Retinal pigment epithelial cell (primary cell): Measurements from ENCODE around the gene HEXIM2.

Experiments used
- DNase-seq: peaks from one replicate; pipeline ENCODE4 v3.0.0-alpha.2; 2010; ENCODE audit warnings: low read depth
- H3K4me3 ChIP-seq: 2 replicates; pipeline ENCODE4 v1.5.1; 2011; ENCODE audit warnings: mild to moderate bottlenecking, low read length, control low read depth, moderate library complexity
- TF ChIP-seq, protein P1 (sequence below): conservative IDR thresholded peaks from 2 replicates; pipeline ENCODE4 v1.5.1; 2011; ENCODE audit warnings: low read depth, low read length, control low read depth, inconsistent platforms

The HEXIM2 gene

DNA sequence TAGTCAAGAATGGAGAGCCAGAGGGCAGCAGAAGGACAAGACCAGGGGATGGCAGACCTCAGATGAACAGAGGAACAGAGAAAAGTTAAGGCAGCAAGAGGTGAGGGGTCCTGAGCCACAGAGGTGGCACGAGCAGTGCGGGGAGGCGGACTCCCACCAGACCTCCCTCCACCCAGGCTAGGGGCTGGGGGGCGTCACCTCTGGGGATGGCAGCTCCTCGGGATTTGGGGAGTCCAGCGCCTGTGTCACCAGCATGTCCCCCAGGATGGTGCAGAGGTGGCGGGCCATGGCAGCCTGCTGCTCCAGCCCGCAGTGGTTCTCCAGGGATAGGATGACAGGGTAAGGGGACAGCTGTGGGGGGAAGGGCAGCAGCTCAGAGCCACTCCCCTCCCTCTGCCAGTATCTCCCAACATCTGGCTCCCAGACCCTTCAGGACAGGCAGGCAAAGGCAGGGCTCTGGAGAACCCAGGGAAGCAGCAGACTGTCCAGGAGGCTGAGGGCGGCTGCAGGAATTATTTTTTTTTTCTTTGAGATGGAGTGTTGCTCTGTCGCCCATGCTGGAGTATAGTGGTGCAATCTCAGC lies 45.1 kb upstream of the HEXIM2 start:
- DNase-seq: no peak
- no peak overlapping the region for H3K4me3 ChIP-seq
- TF ChIP-seq, protein P1, sequence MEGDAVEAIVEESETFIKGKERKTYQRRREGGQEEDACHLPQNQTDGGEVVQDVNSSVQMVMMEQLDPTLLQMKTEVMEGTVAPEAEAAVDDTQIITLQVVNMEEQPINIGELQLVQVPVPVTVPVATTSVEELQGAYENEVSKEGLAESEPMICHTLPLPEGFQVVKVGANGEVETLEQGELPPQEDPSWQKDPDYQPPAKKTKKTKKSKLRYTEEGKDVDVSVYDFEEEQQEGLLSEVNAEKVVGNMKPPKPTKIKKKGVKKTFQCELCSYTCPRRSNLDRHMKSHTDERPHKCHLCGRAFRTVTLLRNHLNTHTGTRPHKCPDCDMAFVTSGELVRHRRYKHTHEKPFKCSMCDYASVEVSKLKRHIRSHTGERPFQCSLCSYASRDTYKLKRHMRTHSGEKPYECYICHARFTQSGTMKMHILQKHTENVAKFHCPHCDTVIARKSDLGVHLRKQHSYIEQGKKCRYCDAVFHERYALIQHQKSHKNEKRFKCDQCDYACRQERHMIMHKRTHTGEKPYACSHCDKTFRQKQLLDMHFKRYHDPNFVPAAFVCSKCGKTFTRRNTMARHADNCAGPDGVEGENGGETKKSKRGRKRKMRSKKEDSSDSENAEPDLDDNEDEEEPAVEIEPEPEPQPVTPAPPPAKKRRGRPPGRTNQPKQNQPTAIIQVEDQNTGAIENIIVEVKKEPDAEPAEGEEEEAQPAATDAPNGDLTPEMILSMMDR: no peak

DNA sequence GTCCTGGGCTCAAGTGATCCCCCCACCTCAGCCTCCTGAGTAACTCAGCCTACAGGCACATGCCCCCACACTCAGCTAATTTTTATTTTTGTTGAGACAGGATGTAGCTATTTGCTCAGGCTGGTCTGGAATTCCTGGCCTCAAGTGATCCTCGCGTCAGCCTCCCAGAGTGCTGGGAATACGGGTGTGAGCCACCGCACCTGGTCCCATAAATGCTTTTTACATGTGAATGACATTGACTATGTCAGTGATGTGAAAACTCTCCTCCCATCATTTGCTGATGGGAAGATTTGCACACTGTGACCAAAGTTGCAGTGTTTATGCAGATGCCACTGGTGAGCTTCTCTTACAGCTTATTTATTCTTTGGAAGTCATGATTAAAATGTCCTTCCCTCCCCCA lies 44.3 kb upstream of the HEXIM2 start:
- H3K4me3 ChIP-seq: no peak overlapping the region
- TF ChIP-seq, protein P1: no peak
- DNase-seq: no peak

DNA sequence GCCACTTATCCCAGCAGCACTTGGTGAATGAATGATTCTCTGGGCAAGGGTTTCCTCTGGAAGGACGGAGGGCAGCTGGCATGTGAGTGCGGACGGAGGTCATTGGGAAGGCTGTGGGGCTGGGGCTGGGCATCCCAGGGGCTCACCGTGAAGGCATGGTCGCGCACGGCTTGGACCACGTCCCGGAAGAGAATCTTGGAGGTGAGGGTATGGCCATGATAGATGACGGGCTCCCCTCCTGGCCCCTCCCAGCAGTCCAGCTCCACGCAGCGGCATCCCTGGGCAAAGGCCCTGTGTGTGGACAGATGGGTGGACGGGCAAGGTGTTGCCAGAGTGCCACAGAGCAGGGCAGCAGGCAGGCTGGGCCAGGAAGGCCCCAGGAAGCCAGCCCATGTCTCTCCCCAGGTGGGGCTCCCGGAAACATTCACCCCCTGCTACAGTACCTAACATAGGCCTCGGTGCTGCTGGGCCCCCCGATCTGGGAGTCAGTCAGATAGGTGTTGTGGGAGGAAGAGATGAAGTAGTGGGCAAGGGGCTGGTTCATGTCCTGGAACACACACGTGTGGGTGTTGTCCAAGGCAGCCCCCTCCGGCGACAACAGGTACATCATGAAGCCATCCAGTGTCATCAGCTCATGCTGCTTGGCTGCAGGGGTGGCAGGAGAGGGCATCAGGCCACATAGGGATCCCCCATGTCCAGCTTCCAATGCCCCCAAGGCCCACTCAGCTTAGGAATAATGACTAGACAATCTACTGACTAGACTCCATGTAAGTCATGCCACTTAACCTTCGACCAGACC lies 43.6 kb upstream of the HEXIM2 start:
- DNase-seq: no peak
- H3K4me3 ChIP-seq: no peak overlapping the region
- TF ChIP-seq, protein P1: no peak

DNA sequence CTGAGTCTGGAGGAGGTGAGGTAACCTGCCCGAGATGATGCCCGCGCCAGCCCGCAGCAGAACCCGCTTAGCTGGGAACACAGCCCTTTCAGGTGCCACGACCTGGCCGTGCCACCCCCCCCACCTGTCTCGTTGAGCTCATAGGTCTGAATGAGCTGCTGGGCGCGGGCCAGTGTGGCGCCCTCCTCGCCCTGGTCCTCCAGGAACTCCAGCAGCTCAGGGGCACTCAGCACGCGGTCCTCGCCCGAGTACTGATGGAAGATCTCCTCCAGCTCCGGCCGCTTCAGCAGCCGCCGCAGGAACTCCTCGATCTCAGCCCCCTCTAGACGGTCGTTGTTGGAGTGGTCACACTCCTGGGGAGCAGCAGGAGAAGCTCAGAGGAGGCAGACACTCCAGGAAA lies 43.0 kb upstream of the HEXIM2 start:
- no peak for DNase-seq
- no peak overlapping the region for H3K4me3 ChIP-seq
- TF ChIP-seq, protein P1: no peak

DNA sequence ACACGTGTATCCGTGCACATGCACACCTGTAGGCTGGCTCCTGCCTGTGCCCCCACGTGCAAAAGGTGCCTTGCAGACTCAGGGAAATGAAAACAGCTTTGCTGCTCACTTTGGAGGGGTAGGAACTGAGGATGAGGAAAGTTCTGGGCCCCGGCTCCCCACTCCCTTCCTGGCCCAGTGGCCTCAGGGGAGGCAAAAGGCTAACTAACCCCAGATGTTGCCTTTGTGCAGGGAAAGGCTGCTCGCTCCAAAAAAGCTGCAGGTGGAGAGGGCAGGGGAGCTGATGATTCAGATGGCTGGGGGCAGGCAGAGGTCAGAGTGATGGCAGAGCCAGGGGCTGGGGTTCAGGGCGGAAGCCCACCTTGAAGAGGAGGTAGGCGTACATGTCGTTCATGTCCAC lies 41.7 kb upstream of the HEXIM2 start:
- TF ChIP-seq, protein P1: no peak
- no peak overlapping the region for H3K4me3 ChIP-seq
- no peak for DNase-seq

DNA sequence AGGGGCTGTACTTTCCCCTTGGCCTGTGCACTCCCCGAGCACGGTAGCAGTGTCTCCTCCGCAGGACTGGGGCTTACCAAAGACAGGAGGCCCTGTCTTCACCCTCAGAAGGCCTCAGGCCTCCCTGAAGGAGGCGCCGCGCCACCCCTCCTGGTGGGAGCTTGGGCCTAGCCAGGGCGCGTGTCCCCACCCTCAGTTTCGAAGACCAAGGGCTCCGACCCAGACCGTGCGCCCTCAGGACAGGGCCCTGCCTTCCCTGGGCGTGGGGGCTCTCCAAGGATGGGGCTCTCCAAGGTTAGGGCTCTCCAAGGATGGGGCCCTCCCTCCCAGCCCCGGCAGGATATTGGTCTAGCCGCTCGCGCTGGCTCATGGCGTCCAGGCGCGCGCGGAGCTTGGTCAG lies 41.1 kb upstream of the HEXIM2 start:
- no peak overlapping the region for H3K4me3 ChIP-seq

More for the DNA sequence above, 41.1 kb upstream of the HEXIM2 start:
- TF ChIP-seq, protein P1: no peak
- DNase-seq: no peak
